Esophagus muscularis mucosa (tissue), 4 donors: ENCODE measurements around the gene TMEM179. TPM values are rescaled to one million over a fixed set of nuclear protein-coding genes. Genes with fewer than 3 reads are reported as not detected.

Source experiments
- DNase-seq: peaks from one replicate; pipeline ENCODE4 v3.0.0-alpha.2; 2017; ENCODE audit errors: extremely low spot score
- H3K27ac ChIP-seq, 4 donors: fragments of 200-600 bp; sonication (generic); replicated peaks in 1 of 4; 1 replicate in 3 of 4; 2 replicates in 1 of 4; pipeline ENCODE4 v1.5.1; 2016 to 2019; ENCODE audit warnings: mild to moderate bottlenecking in 1 of 4
- H3K27me3 ChIP-seq, 4 donors: fragments of 200-600 bp; sonication (generic); one replicate each; pipeline versions ENCODE4 v1.5.1 to v1.6.0; 2016 to 2019
- H3K36me3 ChIP-seq, 4 donors: fragments of 200-600 bp; sonication (generic); one replicate each; pipeline ENCODE4 v1.5.1; 2016 to 2019
- H3K4me1 ChIP-seq, 4 donors: fragments of 200-600 bp; sonication (generic); one replicate each; pipeline ENCODE4 v1.5.1; 2016 to 2019
- H3K4me3 ChIP-seq, 4 donors: fragments of 200-600 bp; sonication (generic); 1 replicate in 2 of 4; 2 replicates in 2 of 4; pipeline ENCODE4 v1.5.1; 2016 to 2019; ENCODE audit warnings: mild to moderate bottlenecking in 4 of 4, moderate library complexity in 1 of 4
- H3K9me3 ChIP-seq, 4 donors: fragments of 200-600 bp; sonication (generic); 1 replicate in 3 of 4; 2 replicates in 1 of 4; pipeline ENCODE4 v1.5.1; 2016 to 2019
- CTCF ChIP-seq, 3 experiments: fragments of 200-600 bp in 2 of 3; fragments of 450-650 bp in 1 of 3; sonication (generic) in 2 of 3; IDR thresholded peaks; one replicate each; pipeline ENCODE4 v1.5.1; 2017 to 2019; ENCODE audit warnings: antibody characterized with exemption in 3 of 3, mild to moderate bottlenecking in 2 of 3, moderate library complexity in 1 of 3
- EP300 ChIP-seq: sonication (generic); formaldehyde crosslinking; IDR thresholded peaks from one replicate; pipeline ENCODE4 v1.6.1; 2017; ENCODE audit warnings: antibody characterized with exemption
- POLR2A ChIP-seq: fragments of 450-650 bp; IDR thresholded peaks from one replicate; pipeline ENCODE4 v1.6.1; 2017; ENCODE audit warnings: antibody characterized with exemption, moderate library complexity, mild to moderate bottlenecking, low read depth
- POLR2AphosphoS5 ChIP-seq, 2 donors: sonication (generic); formaldehyde crosslinking; IDR thresholded peaks; one replicate each; pipeline ENCODE4 v1.6.1; 2017; ENCODE audit warnings: antibody characterized with exemption in 2 of 2
- WGBS: methylation state at CpG from one replicate; pipeline ENCODE4 v1.1.5; 2018; 5-methylcytosine and 5-hydroxymethylcytosine counted together
- intact Hi-C: fragments of 100-400 bp; cut with DNase I; formaldehyde crosslinking; loops from one replicate; pipeline ENCODE4 v1.15.1; 2023
- total RNA-seq, 4 donors: library from RNA; depleted of rRNA; stranded (reverse); fragments of >200 nt; gene quantifications; one replicate each; pipeline versions ENCODE4 v1.1.0 to v1.2.1, GENCODE V29; 2016

Gene TMEM179
- total RNA-seq, 4 donors from 2014 or later, result 1.4 to 4.2 (median 1.9) TPM

- Histone ChIP-seq H3K27me3 (peaks cover 0 to 72% (median 0%) of the 10 kb centered on the region in 4 donors), H3K4me3 (no peak overlapping the region), H3K4me1 (peaks cover 13 to 40% (median 32%) of the 10 kb centered on the region in 4 donors), H3K9me3 (no peaks in the 10 kb centered on the region), H3K36me3 (no peaks in the 10 kb centered on the region), H3K27ac (no peak overlapping the region)
- intact Hi-C loops, result no loop called here
- 60% methylated on average over 5 of the region's 11 CpGs for WGBS
- TF ChIP-seq POLR2A, result no peak
- no peak for TF ChIP-seq CTCF (IDR thresholded peaks at IDR 0.05)
- TF ChIP-seq POLR2AphosphoS5 (IDR thresholded peaks at IDR 0.05), result no peak
- no peak for TF ChIP-seq EP300
- no peak for DNase-seq
These were observed 26.3 kb downstream of the TMEM179 start for GRCh38 chr14:104578321-104578720.

- no peak for DNase-seq
- H3K27ac ChIP-seq, result no peak overlapping the region
- no peaks in the 10 kb centered on the region for H3K36me3 ChIP-seq
- no peak overlapping the region for H3K4me3 ChIP-seq
- intact Hi-C loops, result no loop called here
- H3K9me3 ChIP-seq, result no peaks in the 10 kb centered on the region
- no peak for TF ChIP-seq POLR2A
- TF ChIP-seq POLR2AphosphoS5 (IDR thresholded peaks at IDR 0.05), result no peak
- TF ChIP-seq CTCF (IDR thresholded peaks at IDR 0.05), result no peak
- TF ChIP-seq EP300, result no peak
- H3K27me3 ChIP-seq, result peaks cover 0 to 75% (median 0%) of the 10 kb centered on the region in 4 donors
- WGBS, result 80% methylated on average over 16 of the region's 19 CpGs
- peaks cover 13 to 37% (median 29%) of the 10 kb centered on the region in 4 donors for H3K4me1 ChIP-seq
These were observed 26.7 kb downstream of the TMEM179 start for GRCh38 chr14:104577847-104578301.

- Histone ChIP-seq H3K9me3 (no peaks in the 10 kb centered on the region), H3K27me3 (peaks cover 0 to 75% (median 0%) of the 10 kb centered on the region in 4 donors), H3K36me3 (no peaks in the 10 kb centered on the region), H3K4me3 (no peak overlapping the region), H3K27ac (no peak overlapping the region), H3K4me1 (peaks cover 13 to 33% (median 25%) of the 10 kb centered on the region in 4 donors)
- no peak for TF ChIP-seq EP300
- no peak for TF ChIP-seq POLR2A
- TF ChIP-seq POLR2AphosphoS5 (IDR thresholded peaks at IDR 0.05), result no peak
- TF ChIP-seq CTCF (IDR thresholded peaks at IDR 0.05), result no peak
- no CpG with 5 or more reads among the region's 12 CpGs for WGBS
- intact Hi-C loops, result no loop called here
- DNase-seq, result no peak
These were observed 27.1 kb downstream of the TMEM179 start for GRCh38 chr14:104577426-104577825.

- no peaks in the 10 kb centered on the region for H3K9me3 ChIP-seq
- H3K4me1 ChIP-seq, result peaks cover 13 to 28% (median 20%) of the 10 kb centered on the region in 4 donors
- no peaks in the 10 kb centered on the region for H3K36me3 ChIP-seq
- peaks cover 0 to 76% (median 0%) of the 10 kb centered on the region in 4 donors for H3K27me3 ChIP-seq
- DNase-seq, result no peak
- H3K4me3 ChIP-seq, result no peak overlapping the region
- no peak for TF ChIP-seq EP300
- no peak for TF ChIP-seq CTCF (IDR thresholded peaks at IDR 0.05)
- no peak overlapping the region for H3K27ac ChIP-seq
- WGBS, result no CpG with 5 or more reads among the region's 9 CpGs
- intact Hi-C loops, result no loop called here
These were observed 27.6 kb downstream of the TMEM179 start for GRCh38 chr14:104576970-104577332.
